Activated CD4-positive, alpha-beta T cell treated with anti-CD3 and anti-CD28 coated beads, Interleukin-2, amount 10 ng/mL, durations not matched to agents 24 days and 14 days (primary cell): Measurements from ENCODE around the gene SLC6A7. TPM values are rescaled to one million over a fixed set of nuclear protein-coding genes. Genes with fewer than 3 reads are reported as not detected.

Source experiments
- DNase-seq: peaks from one replicate; pipeline ENCODE4 v3.0.0; 2022
- H3K27ac Mint-ChIP-seq: one replicate; pipeline ENCODE4 v1.8.0; 2022; ENCODE audit warnings: mild to moderate bottlenecking, mixed read lengths
- H3K27me3 Mint-ChIP-seq: one replicate; pipeline ENCODE4 v1.8.0; 2022; ENCODE audit warnings: mixed read lengths
- H3K36me3 Mint-ChIP-seq: one replicate; pipeline ENCODE4 v1.8.0; 2022; ENCODE audit warnings: low read depth, mild to moderate bottlenecking, mixed read lengths
- H3K4me1 Mint-ChIP-seq: one replicate; pipeline ENCODE4 v1.8.0; 2021; ENCODE audit warnings: mixed read lengths
- H3K4me3 Mint-ChIP-seq: one replicate; pipeline ENCODE4 v1.8.0; 2022; ENCODE audit warnings: mild to moderate bottlenecking, moderate library complexity, mixed read lengths
- H3K9me3 Mint-ChIP-seq: one replicate; pipeline ENCODE4 v1.8.0; 2021; ENCODE audit warnings: mixed read lengths
- intact Hi-C: fragments of 100-400 bp; cut with micrococcal nuclease; formaldehyde crosslinking; loops from one replicate; pipeline ENCODE4 v1.15.1; 2023
- total RNA-seq: library from RNA; stranded (reverse); gene quantifications from 2 replicates; pipeline ENCODE4 v1.2.3, GENCODE V29; 2022

Gene SLC6A7
- total RNA-seq, 1 donor from 2014 or later: not detected

DNA sequence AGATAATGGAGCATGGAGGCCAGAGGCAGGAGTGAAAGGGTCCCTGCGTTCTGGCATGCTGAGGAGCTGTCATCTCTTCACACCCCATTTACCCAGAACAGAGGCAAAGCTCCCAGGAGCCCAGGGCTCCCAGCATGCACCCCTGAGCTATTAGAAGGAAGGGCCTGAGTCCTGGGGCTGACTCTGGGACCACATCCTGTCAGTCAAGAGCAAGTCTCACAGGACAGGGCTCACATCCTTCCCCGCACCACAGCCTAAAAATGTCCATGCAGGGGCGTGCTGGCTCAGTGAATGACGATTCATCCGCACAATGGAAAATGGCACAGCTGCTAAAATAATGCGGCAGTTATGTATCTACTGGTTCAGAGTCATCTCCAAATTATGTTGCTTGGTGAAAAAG is 68.3 kb downstream of the SLC6A7 start:
- Mint-ChIP-seq H3K9me3 (no peaks in the 10 kb centered on the region), H3K4me1 (no peaks in the 10 kb centered on the region), H3K27me3 (no peaks in the 10 kb centered on the region), H3K36me3 (no peaks in the 10 kb centered on the region), H3K4me3 (no peak overlapping the region), H3K27ac (no peak overlapping the region)
- no peak for DNase-seq
- intact Hi-C loops: no loop called here

Other genes with a start within 250 kb of the SLC6A7 start
- not detected in 2 replicates for gene PDE6A, start 245.3 kb upstream of the SLC6A7 start, total RNA-seq
- gene SLC26A2, start 229.3 kb upstream of the SLC6A7 start, total RNA-seq: 8.3 and 9.0 TPM in 2 replicates
- 2.5 TPM in 2 replicates for gene TIGD6, start 189.4 kb upstream of the SLC6A7 start, total RNA-seq
- 43.1 and 47.8 TPM in 2 replicates for gene HMGXB3, start 189.3 kb upstream of the SLC6A7 start, total RNA-seq
- 0.14 TPM in 1 of 2 replicates, not detected in the other for gene CSF1R, start 103.5 kb upstream of the SLC6A7 start, total RNA-seq
- 0.62 and 1.5 TPM in 2 replicates for gene PDGFRB, start 34.2 kb upstream of the SLC6A7 start, total RNA-seq
- gene CDX1, start 23.3 kb upstream of the SLC6A7 start, total RNA-seq: not detected in 2 replicates
- not detected in 2 replicates for gene CAMK2A, start 99.7 kb downstream of the SLC6A7 start, total RNA-seq
- gene ARSI, start 112.8 kb downstream of the SLC6A7 start, total RNA-seq: not detected in 2 replicates
- gene TCOF1, start 167.6 kb downstream of the SLC6A7 start, total RNA-seq: 130 and 140 TPM in 2 replicates
- 322 and 325 TPM in 2 replicates for gene CD74, start 222.8 kb downstream of the SLC6A7 start, total RNA-seq